ENCODE data around the gene NUP62.

GRCh38 chr19:49949742-49950589, 20.7 kb upstream of the NUP62 start:
- TF ChIP-seq CTCF (IDR thresholded peaks at IDR 0.05): no peak
- TF ChIP-seq POLR2A (IDR thresholded peaks at IDR 0.05): no peak
- TF ChIP-seq POLR2AphosphoS5 (IDR thresholded peaks at IDR 0.05): no peak

Measured in breast epithelium (tissue), 3 donors.